Activated T-cell treated with anti-CD3 and anti-CD28 coated beads, Interleukin-2, amount 50 U/mL, for 4 hours (primary cell): Measurements from ENCODE around the gene RRBP1. TPM values are rescaled to one million over a fixed set of nuclear protein-coding genes. Genes with fewer than 3 reads are reported as not detected.

Experiments
- ATAC-seq, 2 donors: fragments of 200-7000 bp; cut with Tn5 transposase; one replicate each; pipeline ENCODE4 v1.10.0; 2021
- DNase-seq: peaks from one replicate; pipeline ENCODE4 v3.0.0-alpha.2; 2020
- H3K27me3 Mint-ChIP-seq: one replicate; pipeline ENCODE4 v1.8.0; 2021; ENCODE audit warnings: low read depth, mixed read lengths
- H3K36me3 Mint-ChIP-seq: one replicate; pipeline ENCODE4 v1.8.0; 2022; ENCODE audit warnings: mixed read lengths; ENCODE audit not compliant: insufficient read depth
- H3K4me1 Mint-ChIP-seq: one replicate; pipeline ENCODE4 v1.8.0; 2021; ENCODE audit warnings: low read depth, mixed read lengths
- H3K4me3 Mint-ChIP-seq: one replicate; pipeline ENCODE4 v1.8.0; 2021; ENCODE audit warnings: mild to moderate bottlenecking, moderate library complexity, mixed read lengths
- H3K9me3 Mint-ChIP-seq: one replicate; pipeline ENCODE4 v1.8.0; 2021; ENCODE audit warnings: mixed read lengths
- total RNA-seq, 3 donors: library from RNA; stranded (reverse); gene quantifications; one replicate each; pipeline ENCODE4 v1.2.1, GENCODE V29; 2021

RRBP1 gene
- total RNA-seq, 3 donors from 2014 or later, result 25.5 to 32.3 (median 27.0) TPM

- Mint-ChIP-seq H3K27me3 (no peaks in the 10 kb centered on the region), H3K4me3 (no peak overlapping the region), H3K36me3 (peaks cover 10% of the 10 kb centered on the region), H3K4me1 (no peaks in the 10 kb centered on the region), H3K9me3 (no peaks in the 10 kb centered on the region)
- no peak for DNase-seq
- no peak for ATAC-seq
These were observed 54.7 kb downstream of the RRBP1 start for GRCh38 chr20:17627101-17627955.

GRCh38 chr20:17626217-17627007, 55.6 kb downstream of the RRBP1 start:
- no peak for ATAC-seq
- no peaks in the 10 kb centered on the region for H3K9me3 Mint-ChIP-seq
- no peaks in the 10 kb centered on the region for H3K4me1 Mint-ChIP-seq
- H3K4me3 Mint-ChIP-seq, result no peak overlapping the region
- DNase-seq, result no peak
- no peaks in the 10 kb centered on the region for H3K27me3 Mint-ChIP-seq
- peaks cover 8% of the 10 kb centered on the region for H3K36me3 Mint-ChIP-seq

GRCh38 chr20:17625246-17626051, 56.6 kb downstream of the RRBP1 start:
- Mint-ChIP-seq H3K36me3 (peaks cover 10% of the 10 kb centered on the region), H3K4me1 (no peaks in the 10 kb centered on the region), H3K4me3 (no peak overlapping the region), H3K27me3 (no peaks in the 10 kb centered on the region), H3K9me3 (no peaks in the 10 kb centered on the region)
- DNase-seq, result no peak
- ATAC-seq, result no peak

- ATAC-seq, result no peak
- H3K27me3 Mint-ChIP-seq, result no peaks in the 10 kb centered on the region
These were observed 57.3 kb downstream of the RRBP1 start for GRCh38 chr20:17624551-17625245.

GRCh38 chr20:17624070-17624469, 58.0 kb downstream of the RRBP1 start:
- H3K4me1 Mint-ChIP-seq, result no peaks in the 10 kb centered on the region
- H3K27me3 Mint-ChIP-seq, result no peaks in the 10 kb centered on the region
- peaks cover 9% of the 10 kb centered on the region for H3K36me3 Mint-ChIP-seq
- ATAC-seq (no peak), DNase-seq (no peak)
- H3K4me3 Mint-ChIP-seq, result no peak overlapping the region
- no peaks in the 10 kb centered on the region for H3K9me3 Mint-ChIP-seq

More at GRCh38 chr20:17624551-17625245, 57.3 kb downstream of the RRBP1 start:
- DNase-seq, result no peak
- Mint-ChIP-seq H3K4me3 (no peak overlapping the region), H3K9me3 (no peaks in the 10 kb centered on the region), H3K4me1 (no peaks in the 10 kb centered on the region), H3K36me3 (peaks cover 7% of the 10 kb centered on the region)

- no peaks in the 10 kb centered on the region for H3K4me1 Mint-ChIP-seq
- DNase-seq, result no peak
- ATAC-seq, result no peak
- no peak overlapping the region for H3K4me3 Mint-ChIP-seq
- H3K27me3 Mint-ChIP-seq, result no peaks in the 10 kb centered on the region
- no peaks in the 10 kb centered on the region for H3K9me3 Mint-ChIP-seq
- peaks cover 12% of the 10 kb centered on the region for H3K36me3 Mint-ChIP-seq
These were observed 59.1 kb downstream of the RRBP1 start for GRCh38 chr20:17622851-17623508.

GRCh38 chr20:17622086-17622850, 59.8 kb downstream of the RRBP1 start:
- H3K36me3 Mint-ChIP-seq, result peaks cover 12% of the 10 kb centered on the region
- DNase-seq (no peak), ATAC-seq (no peak)
- H3K27me3 Mint-ChIP-seq, result no peaks in the 10 kb centered on the region
- H3K9me3 Mint-ChIP-seq, result no peaks in the 10 kb centered on the region
- H3K4me3 Mint-ChIP-seq, result no peak overlapping the region
- no peaks in the 10 kb centered on the region for H3K4me1 Mint-ChIP-seq

GRCh38 chr20:17621229-17621968, 60.6 kb downstream of the RRBP1 start:
- Mint-ChIP-seq H3K27me3 (no peaks in the 10 kb centered on the region), H3K4me3 (no peak overlapping the region), H3K4me1 (no peaks in the 10 kb centered on the region), H3K36me3 (peaks cover 12% of the 10 kb centered on the region), H3K9me3 (no peaks in the 10 kb centered on the region)
- ATAC-seq, result no peak
- DNase-seq, result no peak

- ATAC-seq (no peak), DNase-seq (no peak)
- H3K4me1 Mint-ChIP-seq, result no peaks in the 10 kb centered on the region
- H3K27me3 Mint-ChIP-seq, result no peaks in the 10 kb centered on the region
- H3K4me3 Mint-ChIP-seq, result no peak overlapping the region
- H3K9me3 Mint-ChIP-seq, result no peaks in the 10 kb centered on the region
- peaks cover 7% of the 10 kb centered on the region for H3K36me3 Mint-ChIP-seq
These were observed 61.4 kb downstream of the RRBP1 start for GRCh38 chr20:17620371-17621228.

- Mint-ChIP-seq H3K4me1 (no peaks in the 10 kb centered on the region), H3K4me3 (no peak overlapping the region), H3K9me3 (no peaks in the 10 kb centered on the region), H3K27me3 (no peaks in the 10 kb centered on the region), H3K36me3 (peaks cover 7% of the 10 kb centered on the region)
- DNase-seq (no peak), ATAC-seq (no peak)
These were observed 62.5 kb downstream of the RRBP1 start for GRCh38 chr20:17619351-17620093.

- DNase-seq, result no peak
- H3K27me3 Mint-ChIP-seq, result no peaks in the 10 kb centered on the region
- H3K36me3 Mint-ChIP-seq, result peaks cover 7% of the 10 kb centered on the region
- H3K9me3 Mint-ChIP-seq, result no peaks in the 10 kb centered on the region
- no peak overlapping the region for H3K4me3 Mint-ChIP-seq
- peaks cover 2% of the 10 kb centered on the region for H3K4me1 Mint-ChIP-seq
- no peak for ATAC-seq
These were observed 63.4 kb downstream of the RRBP1 start for GRCh38 chr20:17618673-17619013.
